Dermis blood vessel endothelial cell (primary cell): ENCODE results near the gene SLC12A8. TPM values are rescaled to one million over a fixed set of nuclear protein-coding genes. Genes with fewer than 3 reads are reported as not detected.

Source experiments
- DNase-seq: peaks from one replicate; pipeline ENCODE4 v3.0.0; 2010
- total RNA-seq: library from RNA; depleted of rRNA; stranded (reverse); fragments of >200 nt; gene quantifications from 2 replicates; pipeline ENCODE4 v1.2.3, GENCODE V29; 2014

Gene SLC12A8
- total RNA-seq, 1 donor from 2014 or later: 0.34 TPM

DNA sequence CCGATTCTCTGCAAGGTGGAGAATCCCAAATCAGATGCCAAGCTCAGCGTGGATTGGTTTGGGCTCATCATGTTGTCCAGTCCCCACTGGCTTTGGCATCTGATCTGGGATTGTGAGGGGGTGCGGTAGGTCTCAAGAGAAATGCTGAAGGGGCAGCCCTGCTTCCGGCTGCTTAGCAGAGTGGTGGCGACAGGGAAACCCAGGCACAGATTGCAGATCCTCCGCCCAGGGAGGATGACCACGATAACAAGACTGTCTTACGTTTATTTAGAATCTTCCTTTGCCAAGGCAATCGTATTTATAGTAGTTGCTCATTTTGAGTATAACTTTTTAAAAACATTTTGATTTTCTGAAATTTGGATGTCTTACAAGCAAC, 61.1 kb downstream of the SLC12A8 start:
- DNase-seq: no peak

DNA sequence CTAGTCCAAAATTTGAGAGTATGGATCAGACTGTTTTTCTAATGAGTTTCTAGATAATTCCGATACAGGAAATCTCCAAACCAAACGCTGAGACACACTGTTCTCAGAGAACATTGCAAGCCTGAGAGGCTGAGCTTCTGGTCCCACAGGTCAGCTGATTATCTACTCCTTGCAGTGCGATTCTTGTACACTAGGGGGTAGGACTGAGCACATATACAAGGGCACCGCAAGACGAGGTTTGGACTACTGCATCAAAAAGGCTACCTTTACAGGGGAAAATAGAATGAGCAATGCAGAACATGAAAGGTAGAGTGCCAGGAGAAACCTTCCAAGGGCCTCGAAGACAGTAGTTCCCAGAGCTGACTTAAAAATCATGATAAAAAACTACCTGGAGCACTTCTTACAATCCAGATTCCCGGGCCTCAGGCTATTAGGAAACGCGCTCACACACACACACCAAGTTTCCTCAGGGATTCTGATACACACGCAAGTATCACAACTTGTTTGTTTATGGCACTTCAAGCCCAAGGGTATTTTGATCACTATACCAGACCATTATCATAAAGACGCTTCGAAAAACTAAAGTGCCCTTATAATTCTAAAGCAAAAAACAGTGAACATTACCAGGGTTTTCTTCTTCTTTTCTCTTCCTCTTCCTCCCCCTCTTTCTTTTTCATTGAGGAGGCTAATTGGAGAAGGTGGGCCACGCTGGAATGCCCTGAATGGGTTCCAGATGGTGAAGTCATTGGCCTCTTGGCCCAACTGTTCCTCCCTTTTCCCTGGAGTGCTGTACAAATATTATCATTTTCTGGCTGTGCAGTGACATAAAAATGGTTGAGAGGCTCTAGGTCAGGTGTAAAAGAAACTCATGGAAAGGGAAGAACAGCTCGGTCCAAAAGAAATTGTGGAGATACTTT, 61.8 kb downstream of the SLC12A8 start:
- peak; percentile 66 for DNase-seq

GRCh38 chr3:125149462-125149861, 63.1 kb downstream of the SLC12A8 start:
- DNase-seq: no peak

GRCh38 chr3:125148836-125149235, 63.7 kb downstream of the SLC12A8 start:
- no peak for DNase-seq

- no peak for DNase-seq
Observed at GRCh38 chr3:125148016-125148812, 64.3 kb downstream of the SLC12A8 start.

GRCh38 chr3:125147491-125147820, 65.1 kb downstream of the SLC12A8 start:
- DNase-seq: peak; percentile 38

DNA sequence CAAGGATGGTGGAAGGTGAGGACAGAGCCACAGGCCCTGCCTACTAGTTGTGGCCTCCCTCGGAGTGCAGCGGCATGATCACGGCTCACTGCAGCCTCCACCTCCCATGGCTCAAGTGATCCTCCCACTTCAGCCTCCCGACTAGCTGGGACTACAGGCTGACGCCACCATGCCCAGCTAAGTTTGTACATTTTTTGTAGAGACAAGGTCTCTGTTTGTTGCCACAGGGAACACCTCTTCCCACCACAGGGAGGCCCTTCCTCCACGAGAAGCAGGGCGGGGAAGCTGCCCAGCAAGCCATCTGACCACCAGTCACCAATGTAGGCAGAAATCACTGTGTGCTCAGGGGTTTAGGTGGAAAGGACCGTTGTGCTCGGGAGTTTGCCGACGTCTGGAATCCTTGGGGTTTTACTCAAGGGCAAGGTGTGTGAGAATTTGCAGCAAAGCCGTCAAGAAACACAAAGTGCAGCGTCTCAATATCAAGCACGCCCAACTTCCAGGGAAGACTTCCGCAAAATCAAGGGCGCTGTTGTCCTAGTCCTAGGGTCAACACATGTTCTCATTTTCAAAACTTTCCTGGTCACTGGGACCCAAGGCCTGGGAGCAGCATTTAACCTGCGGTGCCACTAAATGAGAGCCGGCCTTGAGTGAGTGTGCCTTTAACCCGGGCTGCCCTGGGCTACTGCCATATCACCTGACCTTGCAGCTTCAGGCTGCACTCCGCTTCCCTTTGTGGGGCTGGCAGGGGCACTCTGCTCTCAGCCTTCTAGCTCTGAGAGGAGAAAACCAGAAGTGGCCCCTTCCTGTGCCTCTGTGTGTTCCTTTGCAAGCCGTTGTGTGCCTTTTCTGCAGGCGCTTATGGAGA, 65.7 kb downstream of the SLC12A8 start:
- DNase-seq: peak; percentile 7

DNA sequence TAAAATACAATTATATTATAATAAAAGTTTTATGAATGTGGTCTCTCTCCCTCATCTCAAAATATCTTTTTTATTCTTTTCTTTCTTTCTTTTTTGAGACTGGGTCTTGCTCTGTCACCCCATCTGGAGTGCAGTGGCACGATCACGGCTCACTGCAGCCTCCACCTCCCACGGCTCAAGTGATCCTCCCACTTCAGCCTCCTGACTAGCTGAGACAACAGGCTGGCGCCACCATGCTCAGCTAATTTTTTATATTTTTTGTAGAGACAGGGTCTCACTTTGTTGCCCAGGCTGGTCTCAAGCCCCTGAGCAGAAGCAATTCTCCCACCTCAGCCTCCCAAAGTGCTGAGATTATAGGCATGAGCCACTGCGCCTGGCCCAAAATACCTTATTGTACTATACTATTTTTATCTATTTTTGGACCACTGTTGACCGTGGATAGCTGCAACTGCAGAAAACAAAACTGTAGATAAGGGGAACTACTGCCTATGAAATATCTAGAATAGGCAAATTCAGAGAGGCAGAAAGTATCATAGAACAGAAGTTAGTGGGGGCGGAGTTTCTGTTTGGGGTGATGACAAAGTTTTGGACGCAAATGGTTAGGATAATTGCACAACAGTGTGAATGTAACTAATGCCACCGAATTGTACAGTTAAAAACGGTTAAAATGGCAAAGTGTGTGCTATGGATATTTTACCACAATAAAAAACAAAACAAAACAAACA, 66.6 kb downstream of the SLC12A8 start:
- DNase-seq: no peak

- DNase-seq: no peak
Observed at GRCh38 chr3:125144653-125145314, 67.8 kb downstream of the SLC12A8 start.

GRCh38 chr3:125143982-125144652, 68.4 kb downstream of the SLC12A8 start:
- DNase-seq: no peak

DNA sequence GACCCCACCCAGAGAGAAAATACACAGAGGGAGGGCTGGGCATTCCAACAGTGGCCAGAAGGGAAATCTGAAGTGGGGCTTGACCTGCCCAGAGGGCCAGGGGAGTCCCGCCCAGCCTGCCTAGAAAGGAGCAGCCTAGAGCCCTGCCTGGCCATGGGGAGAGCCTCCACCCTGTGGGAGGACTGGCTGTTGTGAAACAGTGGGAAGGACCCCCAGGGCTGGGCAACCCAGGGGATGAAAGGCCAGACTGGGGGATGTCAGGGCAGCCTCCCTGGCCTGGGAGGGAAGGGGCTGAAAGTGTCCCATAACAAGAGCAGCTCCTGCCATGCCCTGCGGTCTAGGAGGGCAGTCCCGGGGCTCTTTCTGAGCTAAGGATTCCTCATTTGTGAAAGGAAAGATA, 69.0 kb downstream of the SLC12A8 start:
- no peak for DNase-seq

- DNase-seq: no peak
Observed at GRCh38 chr3:125142940-125143339, 69.6 kb downstream of the SLC12A8 start.

GRCh38 chr3:125142420-125142778, 70.1 kb downstream of the SLC12A8 start:
- DNase-seq: no peak

- peak; percentile 63 for DNase-seq
Observed at GRCh38 chr3:125141596-125142419, 70.7 kb downstream of the SLC12A8 start.

GRCh38 chr3:125140818-125141595, 71.5 kb downstream of the SLC12A8 start:
- DNase-seq: no peak

GRCh38 chr3:125140011-125140817, 72.3 kb downstream of the SLC12A8 start:
- no peak for DNase-seq

- DNase-seq: no peak
Observed at GRCh38 chr3:125139386-125139785, 73.2 kb downstream of the SLC12A8 start.

DNA sequence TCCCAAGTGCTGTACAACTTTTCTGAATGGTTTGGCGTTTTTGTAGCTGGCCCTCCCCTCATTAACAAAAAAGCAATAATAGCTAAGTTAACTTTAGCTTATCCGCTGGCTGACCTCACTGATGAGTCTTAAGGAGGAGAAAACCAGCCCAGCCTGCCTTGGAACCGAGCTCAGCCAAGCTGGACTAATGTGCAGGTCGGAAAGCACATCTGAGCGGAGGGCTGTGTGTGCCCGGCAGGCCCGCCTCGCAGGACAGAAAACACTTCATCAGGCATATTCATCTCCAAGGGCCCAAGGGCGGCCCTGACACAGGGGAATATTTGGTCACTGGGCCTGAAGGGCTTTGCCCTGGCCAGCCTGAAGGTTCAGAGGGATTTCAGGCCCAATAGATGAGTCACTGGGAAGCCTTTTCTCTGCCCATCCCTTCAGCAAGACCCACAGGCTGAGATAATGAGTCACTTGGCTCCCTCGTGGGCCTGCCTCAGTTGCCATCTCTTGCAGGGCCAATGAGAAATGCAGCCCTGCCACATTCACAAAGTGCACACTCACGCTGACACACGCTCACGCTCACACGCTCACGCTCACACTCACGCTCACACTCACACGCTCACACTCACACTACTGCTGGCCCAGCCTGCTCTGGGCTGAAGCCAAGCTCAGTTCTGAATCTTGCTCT, 75.1 kb downstream of the SLC12A8 start:
- no peak for DNase-seq
